Mammary epithelial cell (primary cell): ENCODE measurements around the gene RIOK2.

Source experiments
- CTCF ChIP-seq, 2 donors: IDR thresholded peaks in 1 of 2; conservative IDR thresholded peaks in 1 of 2; 2 replicates each; pipeline ENCODE4 v1.5.1; 2011 to 2012; ENCODE audit warnings: inconsistent platforms in 2 of 2, low read length in 2 of 2, mild to moderate bottlenecking in 2 of 2, control low read depth in 1 of 2, low read depth in 1 of 2; ENCODE audit not compliant: insufficient read depth in 1 of 2; ENCODE audit errors: extremely low read depth in 1 of 2
- EZH2 ChIP-seq: IDR thresholded peaks from 2 replicates; pipeline ENCODE4 v1.6.1; 2012; ENCODE audit warnings: low read length, inconsistent platforms, borderline replicate concordance

GRCh38 chr5:97142521-97143254 lies 40.4 kb downstream of the RIOK2 start, which contains the start of gene LIX1:
- TF ChIP-seq CTCF (conservative IDR thresholded peaks at IDR 0.05 in 1 of 2, IDR thresholded peaks at IDR 0.05 in 1 of 2; ENCODE audit: extremely low read depth in 1 of 2, insufficient read depth in 1 of 2, low read depth in 1 of 2, low read length in 2 of 2), result peak; percentile 54 to 55
- TF ChIP-seq EZH2, result no peak
